MM.1S (cell line): ENCODE results near the gene PRKD1.

Experiments used
- DNase-seq: peaks from one replicate; pipeline ENCODE4 v3.0.0-alpha.2; 2015
- H2AFZ ChIP-seq: fragments of 300-600 bp; sonication (generic); 2 replicates; pipeline ENCODE4 v1.6.0; 2016; ENCODE audit warnings: antibody characterized with exemption, low read length
- H3F3A ChIP-seq: fragments of 300-600 bp; sonication (generic); 2 replicates; pipeline ENCODE4 v1.6.1; 2016; ENCODE audit warnings: mild to moderate bottlenecking, antibody characterized with exemption, low read length, moderate library complexity, mixed read lengths; ENCODE audit not compliant: insufficient read depth
- H3K27ac ChIP-seq: fragments of 300-600 bp; sonication (generic); 2 replicates; pipeline ENCODE4 v1.5.1; 2016; ENCODE audit warnings: mild to moderate bottlenecking, low read length
- H3K27me3 ChIP-seq: fragments of 300-600 bp; sonication (generic); replicated peaks from 2 replicates; pipeline ENCODE4 v1.6.0; 2016; ENCODE audit warnings: low read length; ENCODE audit not compliant: insufficient read depth
- H3K36me3 ChIP-seq: fragments of 300-600 bp; sonication (generic); replicated peaks from 2 replicates; pipeline ENCODE4 v1.6.1; 2016; ENCODE audit warnings: mild to moderate bottlenecking, low read length, mixed read lengths; ENCODE audit not compliant: insufficient read depth
- H3K4me1 ChIP-seq: fragments of 300-600 bp; sonication (generic); 2 replicates; pipeline ENCODE4 v1.6.1; 2016; ENCODE audit warnings: low read length, mixed read lengths
- H3K4me2 ChIP-seq: fragments of 300-600 bp; sonication (generic); 2 replicates; pipeline ENCODE4 v1.6.0; 2016; ENCODE audit warnings: low read depth, low read length
- H3K4me3 ChIP-seq: fragments of 300-600 bp; sonication (generic); 2 replicates; pipeline ENCODE4 v1.5.1; 2016; ENCODE audit warnings: low read length, mixed read lengths
- H3K79me2 ChIP-seq: fragments of 300-600 bp; sonication (generic); 2 replicates; pipeline ENCODE4 v1.6.1; 2016; ENCODE audit warnings: mixed run types, low read length, mixed read lengths
- H3K9ac ChIP-seq: fragments of 300-600 bp; sonication (generic); 2 replicates; pipeline ENCODE4 v1.6.1; 2016; ENCODE audit warnings: low read length, mixed read lengths
- H3K9me2 ChIP-seq: fragments of 300-600 bp; sonication (generic); replicated peaks from 2 replicates; pipeline ENCODE4 v1.6.1; 2016; ENCODE audit warnings: mild to moderate bottlenecking, low read length, mixed read lengths; ENCODE audit not compliant: insufficient read depth
- H3K9me3 ChIP-seq: fragments of 300-600 bp; sonication (generic); replicated peaks from 2 replicates; pipeline ENCODE4 v1.6.1; 2016; ENCODE audit warnings: mild to moderate bottlenecking, low read length, mixed read lengths; ENCODE audit not compliant: insufficient read depth
- H4K20me1 ChIP-seq: fragments of 300-600 bp; sonication (generic); 2 replicates; pipeline ENCODE4 v1.6.1; 2016; ENCODE audit warnings: mild to moderate bottlenecking, low read length, moderate library complexity, mixed read lengths; ENCODE audit not compliant: insufficient read depth
- EZH2 ChIP-seq: fragments of 300-600 bp; sonication (generic); optimal IDR thresholded peaks from 2 replicates; pipeline ENCODE3; 2017; ENCODE audit warnings: low read depth, mild to moderate bottlenecking, antibody characterized with exemption, low read length, mixed read lengths
- EZH2phosphoT487 ChIP-seq: fragments of 300-600 bp; sonication (generic); IDR thresholded peaks from 2 replicates; pipeline ENCODE4 v1.6.1; 2018; ENCODE audit warnings: antibody characterized with exemption, low read length
- TF ChIP-seq, protein P1 (sequence below): fragments of 300-600 bp; sonication (generic); IDR thresholded peaks from 2 replicates; pipeline ENCODE4 v1.5.1; 2016; ENCODE audit warnings: antibody characterized with exemption, low read length, mixed read lengths

PRKD1 gene

DNA sequence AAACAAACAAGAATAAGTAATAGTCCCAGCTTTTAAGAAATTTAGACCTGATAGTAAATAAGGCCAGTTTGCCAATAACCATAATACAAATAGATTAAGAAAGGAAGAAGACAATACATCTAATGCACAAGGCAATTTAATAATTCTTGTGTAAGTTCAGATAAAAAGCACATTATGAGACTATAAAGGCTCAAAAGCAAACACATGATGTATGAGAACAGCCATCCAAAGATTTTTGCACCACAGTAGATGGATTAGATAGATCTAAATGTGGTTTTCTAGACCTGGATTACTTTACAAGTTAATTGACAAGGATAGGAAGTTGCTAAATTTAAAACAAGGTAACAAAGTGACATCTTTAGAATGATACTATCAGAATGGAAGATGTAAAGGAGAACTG is 125.4 kb downstream of the PRKD1 start:
- no peaks in the 10 kb centered on the region for H3K9me2 ChIP-seq
- H3K9ac ChIP-seq = no peak overlapping the region
- no peaks in the 10 kb centered on the region for H4K20me1 ChIP-seq
- H3K9me3 ChIP-seq = no peaks in the 10 kb centered on the region
- H3K79me2 ChIP-seq = no peaks in the 10 kb centered on the region
- no peaks in the 10 kb centered on the region for H3K27me3 ChIP-seq
- H3K4me1 ChIP-seq = peaks cover 3% of the 10 kb centered on the region; the same call in 1 of the 2 replicates
- H3K4me2 ChIP-seq = no peak overlapping the region
- H3F3A ChIP-seq = no peaks in the 10 kb centered on the region
- H3K4me3 ChIP-seq = no peak overlapping the region
- TF ChIP-seq EZH2phosphoT487 (no peak), EZH2 (no peak)
- TF ChIP-seq, protein P1, sequence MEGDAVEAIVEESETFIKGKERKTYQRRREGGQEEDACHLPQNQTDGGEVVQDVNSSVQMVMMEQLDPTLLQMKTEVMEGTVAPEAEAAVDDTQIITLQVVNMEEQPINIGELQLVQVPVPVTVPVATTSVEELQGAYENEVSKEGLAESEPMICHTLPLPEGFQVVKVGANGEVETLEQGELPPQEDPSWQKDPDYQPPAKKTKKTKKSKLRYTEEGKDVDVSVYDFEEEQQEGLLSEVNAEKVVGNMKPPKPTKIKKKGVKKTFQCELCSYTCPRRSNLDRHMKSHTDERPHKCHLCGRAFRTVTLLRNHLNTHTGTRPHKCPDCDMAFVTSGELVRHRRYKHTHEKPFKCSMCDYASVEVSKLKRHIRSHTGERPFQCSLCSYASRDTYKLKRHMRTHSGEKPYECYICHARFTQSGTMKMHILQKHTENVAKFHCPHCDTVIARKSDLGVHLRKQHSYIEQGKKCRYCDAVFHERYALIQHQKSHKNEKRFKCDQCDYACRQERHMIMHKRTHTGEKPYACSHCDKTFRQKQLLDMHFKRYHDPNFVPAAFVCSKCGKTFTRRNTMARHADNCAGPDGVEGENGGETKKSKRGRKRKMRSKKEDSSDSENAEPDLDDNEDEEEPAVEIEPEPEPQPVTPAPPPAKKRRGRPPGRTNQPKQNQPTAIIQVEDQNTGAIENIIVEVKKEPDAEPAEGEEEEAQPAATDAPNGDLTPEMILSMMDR = no peak
- no peak for DNase-seq
- H2AFZ ChIP-seq = no peak overlapping the region
- H3K27ac ChIP-seq = no peak overlapping the region
- H3K36me3 ChIP-seq = no peaks in the 10 kb centered on the region

DNA sequence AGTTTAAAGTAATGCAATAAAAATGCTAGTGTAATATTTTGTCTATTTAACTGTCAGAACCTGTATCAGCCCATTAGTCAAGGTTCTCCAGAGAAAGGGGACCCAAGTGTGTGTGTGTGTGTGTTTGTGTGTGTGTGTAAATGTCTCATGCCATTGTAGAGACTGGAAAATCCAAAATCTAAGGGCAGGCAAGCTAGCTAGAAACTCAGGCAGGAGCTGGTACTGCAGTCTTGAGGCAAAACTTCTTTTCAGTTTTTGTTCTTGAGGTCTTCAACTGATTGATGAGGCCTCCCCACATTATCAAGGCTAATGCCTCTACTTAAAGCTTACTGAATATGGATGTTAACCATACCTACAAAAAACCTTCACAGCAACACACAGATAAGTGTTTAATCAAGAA is 126.7 kb downstream of the PRKD1 start:
- H3K9ac ChIP-seq = no peak overlapping the region
- no peaks in the 10 kb centered on the region for H3K36me3 ChIP-seq
- H3K27me3 ChIP-seq = no peaks in the 10 kb centered on the region
- no peaks in the 10 kb centered on the region for H3F3A ChIP-seq
- no peak for DNase-seq
- H3K9me3 ChIP-seq = no peaks in the 10 kb centered on the region
- no peaks in the 10 kb centered on the region for H3K9me2 ChIP-seq
- no peak overlapping the region for H3K4me2 ChIP-seq
- no peaks in the 10 kb centered on the region for H4K20me1 ChIP-seq
- no peak overlapping the region for H2AFZ ChIP-seq
- H3K27ac ChIP-seq = no peak overlapping the region
- no peaks in the 10 kb centered on the region for H3K79me2 ChIP-seq
- H3K4me1 ChIP-seq = peaks cover 3% of the 10 kb centered on the region; the same call in 1 of the 2 replicates
- no peak overlapping the region for H3K4me3 ChIP-seq
- TF ChIP-seq EZH2phosphoT487 (no peak), EZH2 (no peak)
- TF ChIP-seq, protein P1 = no peak

DNA sequence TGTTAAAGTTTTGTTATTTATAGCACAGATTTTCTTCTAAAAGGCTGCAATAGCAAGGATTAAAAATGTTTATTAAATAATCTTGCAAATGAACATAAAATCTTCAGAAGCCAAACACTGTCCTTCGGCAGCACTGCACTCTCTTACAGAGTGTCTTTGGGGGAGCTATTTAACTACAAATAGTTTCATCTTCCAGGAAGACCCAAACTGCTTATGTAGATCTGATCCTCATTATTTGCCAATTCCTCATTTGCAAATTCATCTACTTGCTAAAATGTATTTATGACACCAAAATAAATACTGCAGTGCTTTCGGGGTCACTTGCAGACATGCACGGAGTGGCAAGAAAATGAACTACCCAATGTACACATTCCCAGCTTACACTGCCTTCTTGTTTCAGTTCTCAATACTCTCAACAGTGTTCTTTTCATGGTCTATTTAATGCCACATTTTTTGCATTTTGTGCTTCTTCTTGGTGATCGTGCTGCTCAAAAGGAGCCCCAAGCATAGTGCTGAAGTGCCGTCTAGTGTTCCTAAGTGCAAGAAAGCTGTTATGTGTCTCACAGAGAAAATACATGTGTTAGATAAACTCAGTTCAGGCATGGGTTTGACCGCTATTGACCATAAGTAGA is 128.1 kb downstream of the PRKD1 start:
- Histone ChIP-seq H3K9me2 (no peaks in the 10 kb centered on the region), H3K79me2 (no peaks in the 10 kb centered on the region), H3K27me3 (no peaks in the 10 kb centered on the region), H3K4me1 (no peaks in the 10 kb centered on the region), H3F3A (no peaks in the 10 kb centered on the region), H3K9ac (no peak overlapping the region), H3K4me2 (peak overlapping the region; percentile 45), H3K9me3 (no peaks in the 10 kb centered on the region), H2AFZ (0 out of 2 replicates have a peak overlapping the region, but pooled peaks have one; percentile 27), H3K36me3 (no peaks in the 10 kb centered on the region), H3K27ac (peak overlapping the region; percentile 10; the same call in 1 of the 2 replicates), H4K20me1 (no peaks in the 10 kb centered on the region), H3K4me3 (no peak overlapping the region; the same call in 1 of the 2 replicates)
- DNase-seq = peak; percentile 9
- TF ChIP-seq, protein P1 = no peak
- TF ChIP-seq EZH2phosphoT487 = no peak
- no peak for TF ChIP-seq EZH2
